HCT116 (cell line): ENCODE data around the gene HACE1. TPM values are rescaled to one million over a fixed set of nuclear protein-coding genes. Genes with fewer than 3 reads are reported as not detected.

Source experiments
- ATAC-seq: fragments of 200-7000 bp; cut with Tn5 transposase; 2 replicates; pipeline ENCODE4 v1.9.1; 2020; ENCODE audit warnings: mild to moderate bottlenecking, moderate library complexity
- BruUV-seq: library from RNA; stranded (reverse); fragments of 400-500 nt; replicated peaks from 2 replicates; lab custom pipeline; 2021; lab: Mats Ljungman, UMichigan
- CTCF ChIA-PET: fragments of 300-600 bp; sonication (Branson Sonifier 250); formaldehyde crosslinking; loops from one replicate; lab custom pipeline; 2021; ENCODE audit warnings: antibody characterized with exemption; lab: Charles Lee
- POLR2A ChIA-PET: fragments of 300-600, 350-600 bp; sonication (Branson Sonifier 250); formaldehyde crosslinking; loops from one replicate; lab custom pipeline; 2021; ENCODE audit warnings: antibody characterized with exemption; lab: Charles Lee
- RAD21 ChIA-PET, 2 experiments: fragments of 300-600 bp; sonication (Branson Sonifier 250); formaldehyde crosslinking; loops; one replicate each; lab custom pipeline; 2023; ENCODE audit warnings: low total read pairs in 2 of 2; ENCODE audit not compliant: uncharacterized antibody in 2 of 2, unreplicated experiment in 2 of 2, low non-redundant PET in 1 of 2; lab: Charles Lee
- DNase-seq: peaks from one replicate; pipeline ENCODE4 v3.0.0-alpha.2; 2010; ENCODE audit warnings: low read depth, low spot score
- H2AFZ ChIP-seq: fragments of 200-600 bp; shearing (Covaris generic), sonication (generic); 2 replicates; pipeline ENCODE4 v1.6.1; 2017; ENCODE audit warnings: low read depth, mixed run types, mixed read lengths, antibody characterized with exemption, low read length; ENCODE audit not compliant: poor library complexity, severe bottlenecking
- H3K27ac ChIP-seq: 2 replicates; pipeline ENCODE4 v1.5.1; 2012; ENCODE audit warnings: low read depth, low read length
- H3K27me3 ChIP-seq: fragments of 200-600 bp; sonication (generic); 2 replicates; pipeline ENCODE4 v1.6.1; 2016; ENCODE audit warnings: mixed run types, low read length, mixed read lengths; ENCODE audit not compliant: insufficient read depth
- H3K36me3 ChIP-seq, 2 experiments: fragments of 200-500 bp in 1 of 2; fragments of 200-600 bp in 1 of 2; sonication (Bioruptor generic) in 1 of 2; sonication (generic) in 1 of 2; 2 replicates each; pipeline versions ENCODE4 v1.5.1 to v1.6.1; 2014 to 2016; ENCODE audit warnings: low read length in 2 of 2, inconsistent platforms in 1 of 2, mixed read lengths in 1 of 2, mixed run types in 1 of 2; ENCODE audit not compliant: insufficient read depth in 2 of 2, control insufficient read depth in 1 of 2
- H3K4me1 ChIP-seq, 2 experiments: fragments of 200-600 bp in 1 of 2; sonication (generic) in 1 of 2; 2 replicates each; pipeline versions ENCODE4 v1.5.1 to v1.6.1; 2012 to 2017; ENCODE audit warnings: low read length in 2 of 2, inconsistent platforms in 1 of 2, mild to moderate bottlenecking in 1 of 2, mixed read lengths in 1 of 2, mixed run types in 1 of 2, moderate library complexity in 1 of 2; ENCODE audit not compliant: insufficient read depth in 2 of 2, control insufficient read depth in 1 of 2
- H3K4me2 ChIP-seq: fragments of 200-600 bp; sonication (generic); 2 replicates; pipeline ENCODE4 v1.6.1; 2017; ENCODE audit warnings: mixed run types, low read length, mixed read lengths
- H3K4me3 ChIP-seq, 2 experiments: fragments of 200-600 bp in 1 of 2; sonication (generic) in 1 of 2; replicated peaks in 1 of 2; 2 replicates each; pipeline ENCODE4 v1.5.1; 2011 to 2016; ENCODE audit warnings: low read length in 2 of 2, control low read depth in 1 of 2, low read depth in 1 of 2, mild to moderate bottlenecking in 1 of 2, mixed read lengths in 1 of 2, mixed run types in 1 of 2
- H3K79me2 ChIP-seq: fragments of 200-600 bp; sonication (generic); 2 replicates; pipeline ENCODE4 v1.6.1; 2017; ENCODE audit warnings: mild to moderate bottlenecking, mixed run types, low read length, moderate library complexity, mixed read lengths; ENCODE audit not compliant: insufficient read depth
- H3K9ac ChIP-seq: fragments of 200-600 bp; sonication (generic); 2 replicates; pipeline ENCODE4 v1.6.1; 2016; ENCODE audit warnings: low read length, mixed read lengths
- H3K9me2 ChIP-seq: fragments of 200-600 bp; sonication (generic), shearing (Covaris generic); 2 replicates; pipeline ENCODE4 v1.6.1; 2017; ENCODE audit warnings: mixed run types, mild to moderate bottlenecking, moderate library complexity; ENCODE audit not compliant: insufficient read depth
- H3K9me3 ChIP-seq, 2 experiments: fragments of 200-500 bp in 1 of 2; fragments of 200-600 bp in 1 of 2; sonication (Bioruptor generic) in 1 of 2; sonication (generic) in 1 of 2; 2 replicates each; pipeline ENCODE4 v1.6.1; 2014 to 2017; ENCODE audit warnings: low read length in 2 of 2, mixed read lengths in 2 of 2, inconsistent platforms in 1 of 2, low read depth in 1 of 2, mild to moderate bottlenecking in 1 of 2, mixed run types in 1 of 2, moderate library complexity in 1 of 2; ENCODE audit not compliant: control insufficient read depth in 1 of 2, insufficient read depth in 1 of 2
- H4K20me1 ChIP-seq: fragments of 200-600 bp; sonication (generic), shearing (Covaris generic); 2 replicates; pipeline ENCODE4 v1.6.1; 2017; ENCODE audit warnings: mixed run types, mild to moderate bottlenecking, moderate library complexity; ENCODE audit not compliant: insufficient read depth
- CBX3 ChIP-seq: IDR thresholded peaks from 2 replicates; pipeline ENCODE4 v1.6.1; 2012; ENCODE audit warnings: low read depth
- CEBPB ChIP-seq: IDR thresholded peaks from 2 replicates; pipeline ENCODE4 v1.6.1; 2012; ENCODE audit warnings: low read depth
- EGR1 ChIP-seq: IDR thresholded peaks from 2 replicates; pipeline ENCODE4 v1.6.1; 2012; ENCODE audit warnings: low read depth
- FOSL1 ChIP-seq: IDR thresholded peaks from 2 replicates; pipeline ENCODE4 v1.6.1; 2012; ENCODE audit warnings: low read depth
- RAD21 ChIP-seq: IDR thresholded peaks from 2 replicates; pipeline ENCODE4 v1.6.1; 2012; ENCODE audit warnings: low read depth, mild to moderate bottlenecking
- REST ChIP-seq: IDR thresholded peaks from 2 replicates; pipeline ENCODE4 v1.6.1; 2012; ENCODE audit warnings: low read depth
- SIN3A ChIP-seq: IDR thresholded peaks from 2 replicates; pipeline ENCODE4 v1.6.1; 2012; ENCODE audit warnings: low read depth
- YY1 ChIP-seq: IDR thresholded peaks from 2 replicates; pipeline ENCODE4 v1.6.1; 2011; ENCODE audit warnings: low read length, low read depth, moderate library complexity, mild to moderate bottlenecking; ENCODE audit not compliant: insufficient replicate concordance; ENCODE audit errors: extremely low read depth
- ZFX ChIP-seq: fragments of 450-650 bp; IDR thresholded peaks from 2 replicates; pipeline ENCODE4 v1.6.1; 2017
- ZNF274 ChIP-seq: fragments of 200-500 bp; sonication (Bioruptor generic); IDR thresholded peaks from 2 replicates; pipeline ENCODE4 v1.6.1; 2014; ENCODE audit warnings: mild to moderate bottlenecking, low read depth, low read length, inconsistent platforms
- intact Hi-C: fragments of 100-400 bp; cut with micrococcal nuclease; formaldehyde crosslinking; loops from 2 replicates; pipeline ENCODE4 v1.10.0; 2022
- total RNA-seq: library from RNA; stranded (reverse); gene quantifications from one replicate; pipeline ENCODE4 v1.2.1, GENCODE V29; 2021; ENCODE audit not compliant: unreplicated experiment
- TF ChIP-seq, protein P1 (sequence below), 3 experiments: fragments of 200-600 bp in 1 of 3; sonication (generic) in 1 of 3; IDR thresholded peaks in 2 of 3; conservative IDR thresholded peaks in 1 of 3; 2 replicates each; pipeline ENCODE4 v1.5.1; 2012 to 2017; ENCODE audit warnings: low read depth in 2 of 3, low read length in 2 of 3, antibody characterized with exemption in 1 of 3, borderline replicate concordance in 1 of 3, control low read depth in 1 of 3, mild to moderate bottlenecking in 1 of 3, mixed read lengths in 1 of 3, mixed run types in 1 of 3, moderate library complexity in 1 of 3; ENCODE audit not compliant: insufficient read depth in 1 of 3

The HACE1 gene
- total RNA-seq, 1 experiment from 2014 or later = 10.9 TPM

DNA sequence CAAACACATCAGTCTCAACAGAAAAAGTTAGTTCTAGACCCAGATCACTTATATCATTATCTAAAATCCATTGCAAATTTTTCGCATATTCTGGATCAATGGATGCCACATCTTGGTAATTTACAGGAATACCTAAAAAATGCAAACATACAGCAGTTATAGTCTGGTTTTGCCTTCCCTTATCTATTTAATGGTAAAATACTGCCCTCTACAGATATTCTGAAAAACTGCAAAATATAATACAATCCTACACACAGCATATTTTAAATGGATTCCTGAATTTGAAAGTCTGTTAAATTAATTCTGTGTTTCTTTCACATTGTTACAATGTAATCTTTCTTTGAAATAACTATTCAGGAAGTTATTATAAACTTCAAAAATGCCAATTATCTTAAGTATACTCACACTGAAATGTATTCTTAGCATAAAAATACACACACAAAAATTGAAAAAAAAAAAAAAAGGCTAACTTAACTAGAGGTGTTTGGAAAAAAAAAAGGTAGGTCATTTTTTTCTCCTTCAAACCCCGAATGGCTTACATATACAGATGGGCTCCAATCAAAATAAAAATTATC, 88.4 kb downstream of the HACE1 start:
- H4K20me1 ChIP-seq = no peaks in the 10 kb centered on the region
- no peak overlapping the region for H2AFZ ChIP-seq
- no peak overlapping the region for H3K4me2 ChIP-seq
- no peaks in the 10 kb centered on the region for H3K4me1 ChIP-seq
- POLR2A ChIA-PET = no interaction called here
- no peak overlapping the region for H3K9ac ChIP-seq
- RAD21 ChIA-PET = no interaction called here
- H3K27me3 ChIP-seq = no peaks in the 10 kb centered on the region
- no peak overlapping the region for H3K27ac ChIP-seq
- no TSS peak for BruUV-seq
- intact Hi-C loops = loop anchor here (2.0 kb wide), 2 partner anchors 89 to 245 kb away; no protein-coding TSS in a partner anchor
- TF ChIP-seq SIN3A (no peak), YY1 (no peak), RAD21 (peak; percentile 58)
- TF ChIP-seq, protein P1, sequence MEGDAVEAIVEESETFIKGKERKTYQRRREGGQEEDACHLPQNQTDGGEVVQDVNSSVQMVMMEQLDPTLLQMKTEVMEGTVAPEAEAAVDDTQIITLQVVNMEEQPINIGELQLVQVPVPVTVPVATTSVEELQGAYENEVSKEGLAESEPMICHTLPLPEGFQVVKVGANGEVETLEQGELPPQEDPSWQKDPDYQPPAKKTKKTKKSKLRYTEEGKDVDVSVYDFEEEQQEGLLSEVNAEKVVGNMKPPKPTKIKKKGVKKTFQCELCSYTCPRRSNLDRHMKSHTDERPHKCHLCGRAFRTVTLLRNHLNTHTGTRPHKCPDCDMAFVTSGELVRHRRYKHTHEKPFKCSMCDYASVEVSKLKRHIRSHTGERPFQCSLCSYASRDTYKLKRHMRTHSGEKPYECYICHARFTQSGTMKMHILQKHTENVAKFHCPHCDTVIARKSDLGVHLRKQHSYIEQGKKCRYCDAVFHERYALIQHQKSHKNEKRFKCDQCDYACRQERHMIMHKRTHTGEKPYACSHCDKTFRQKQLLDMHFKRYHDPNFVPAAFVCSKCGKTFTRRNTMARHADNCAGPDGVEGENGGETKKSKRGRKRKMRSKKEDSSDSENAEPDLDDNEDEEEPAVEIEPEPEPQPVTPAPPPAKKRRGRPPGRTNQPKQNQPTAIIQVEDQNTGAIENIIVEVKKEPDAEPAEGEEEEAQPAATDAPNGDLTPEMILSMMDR (IDR thresholded peaks at IDR 0.05 in 2 of 3, conservative IDR thresholded peaks at IDR 0.05 in 1 of 3; ENCODE audit: borderline replicate concordance in 1 of 3, insufficient read depth in 1 of 3, low read depth in 2 of 3, low read length in 2 of 3) = peak; percentile 28 to 74 (median 39); a peak in 5 of 6 replicates
- H3K9me3 ChIP-seq = no peaks in the 10 kb centered on the region
- DNase-seq (no peak), ATAC-seq (peak; percentile 79)
- no peaks in the 10 kb centered on the region for H3K79me2 ChIP-seq
- H3K4me3 ChIP-seq = no peak overlapping the region
- CTCF ChIA-PET = no interaction called here
- H3K9me2 ChIP-seq = no peaks in the 10 kb centered on the region
- H3K36me3 ChIP-seq = no peaks in the 10 kb centered on the region

DNA sequence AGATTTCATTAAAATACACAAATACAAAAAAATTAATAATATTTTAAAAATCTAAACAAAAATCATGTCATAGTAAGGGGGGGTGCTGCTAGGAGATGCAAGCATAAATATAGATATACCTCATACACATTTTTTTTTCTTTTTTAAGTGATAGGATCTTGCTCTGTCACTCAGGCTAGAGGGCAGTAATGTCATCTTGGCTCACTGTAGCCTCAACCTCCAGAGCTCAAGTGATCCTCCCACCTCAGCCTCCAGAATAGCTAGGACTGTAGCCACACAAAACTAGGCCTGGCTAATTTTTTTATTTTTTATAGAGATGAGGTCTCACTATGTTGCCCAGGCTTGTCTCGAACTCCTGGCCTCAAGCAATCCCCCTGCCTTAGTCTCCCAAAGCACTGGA, 90.8 kb downstream of the HACE1 start:
- intact Hi-C loops = no loop called here
- Histone ChIP-seq H3K27ac (no peak overlapping the region), H4K20me1 (no peaks in the 10 kb centered on the region), H3K36me3 (no peaks in the 10 kb centered on the region), H3K4me2 (no peak overlapping the region), H3K27me3 (no peaks in the 10 kb centered on the region), H3K9me2 (no peaks in the 10 kb centered on the region), H3K79me2 (no peaks in the 10 kb centered on the region), H3K9ac (no peak overlapping the region), H2AFZ (no peak overlapping the region), H3K9me3 (no peaks in the 10 kb centered on the region), H3K4me1 (no peaks in the 10 kb centered on the region), H3K4me3 (no peak overlapping the region)
- RAD21 ChIA-PET = no interaction called here
- CTCF ChIA-PET = interaction anchor here (0.8 kb wide), 1 partner anchor 8 kb away, joined by 3 read pairs; no protein-coding TSS in a partner anchor
- DNase-seq (no peak), ATAC-seq (no peak)
- POLR2A ChIA-PET = no interaction called here
- no TSS peak for BruUV-seq
- no peak for TF ChIP-seq REST
- TF ChIP-seq FOSL1 = no peak
- no peak for TF ChIP-seq EGR1
- TF ChIP-seq CEBPB = no peak
- no peak for TF ChIP-seq ZFX
- no peak for TF ChIP-seq RAD21
- TF ChIP-seq ZNF274 = no peak
- no peak for TF ChIP-seq CBX3
- TF ChIP-seq, protein P1 (IDR thresholded peaks at IDR 0.05 in 2 of 3, conservative IDR thresholded peaks at IDR 0.05 in 1 of 3; ENCODE audit: borderline replicate concordance in 1 of 3, insufficient read depth in 1 of 3, low read depth in 2 of 3, low read length in 2 of 3) = no peak
